K562 (cell line): Measurements from ENCODE around the gene NTSR2. TPM values are rescaled to one million over a fixed set of nuclear protein-coding genes. Genes with fewer than 3 reads are reported as not detected.

Source experiments
- ATAC-seq: fragments of 200-7000 bp; cut with Tn5 transposase; 3 replicates; pipeline ENCODE4 v1.9.1; 2020; ENCODE audit warnings: moderate library complexity
- BruUV-seq: library from RNA; stranded (reverse); fragments of 400-500 nt; replicated peaks from 2 replicates; lab custom pipeline; 2021; lab: Mats Ljungman, UMichigan
- CTCF ChIA-PET: fragments of 300-600 bp; formaldehyde crosslinking; extraction: SDS; loops from one replicate; lab custom pipeline; 2021; ENCODE audit warnings: low intra/inter-chr PET ratio; lab: Yijun Ruan, JAX
- POLR2A ChIA-PET: fragments of 300-600, 350-650 bp; sonication (Branson Sonifier 250); formaldehyde crosslinking; extraction: SDS; loops from one replicate; lab custom pipeline; 2021; ENCODE audit warnings: antibody characterized with exemption, inconsistent platforms; lab: Yijun Ruan, JAX
- DNase-seq, 4 experiments: peaks; one replicate each; pipeline versions ENCODE4 v3.0.0 to v3.0.0-alpha.2; 2011 to 2018; ENCODE audit warnings: low spot score in 3 of 4, mixed read lengths in 3 of 4; ENCODE audit errors: extremely low read depth in 1 of 4
- FAIRE-seq: peaks from 2 replicates; lab custom pipeline; 2011; peaks lifted over from hg19 to GRCh38; lab: Jason Lieb, UNC
- H2AFZ ChIP-seq: 2 replicates; pipeline ENCODE4 v1.6.0; 2011; ENCODE audit warnings: low read depth, low read length, control low read depth, inconsistent platforms
- H3K27ac ChIP-seq: fragments of 200-600 bp; 3 replicates; pipeline ENCODE4 v1.8.0; 2011; ENCODE audit warnings: low read depth, mild to moderate bottlenecking, control low read depth, inconsistent platforms, low read length, moderate library complexity, mixed read lengths; ENCODE audit errors: extremely low read depth
- H3K27me3 ChIP-seq, 2 experiments: fragments of 300-600 bp in 1 of 2; 2 replicates in 1 of 2; 3 replicates in 1 of 2; pipeline versions ENCODE4 v1.6.0 to v1.8.0; 2011; ENCODE audit warnings: inconsistent platforms in 2 of 2, low read length in 2 of 2, mild to moderate bottlenecking in 1 of 2, mixed read lengths in 1 of 2, moderate library complexity in 1 of 2; ENCODE audit not compliant: control insufficient read depth in 2 of 2, insufficient read depth in 2 of 2
- H3K36me3 ChIP-seq: fragments of 300-600 bp; 3 replicates; pipeline ENCODE4 v1.8.0; 2011; ENCODE audit warnings: mild to moderate bottlenecking, low read length, inconsistent platforms; ENCODE audit not compliant: control insufficient read depth, insufficient read depth
- H3K4me1 ChIP-seq, 2 experiments: fragments of 200-600 bp in 1 of 2; replicated peaks in 1 of 2; 2 replicates in 1 of 2; 3 replicates in 1 of 2; pipeline versions ENCODE4 v1.5.1 to v1.8.0; 2011; ENCODE audit warnings: inconsistent platforms in 2 of 2, low read length in 2 of 2, mild to moderate bottlenecking in 1 of 2, mixed read lengths in 1 of 2, moderate library complexity in 1 of 2; ENCODE audit not compliant: control insufficient read depth in 2 of 2, insufficient read depth in 2 of 2
- H3K4me2 ChIP-seq: 2 replicates; pipeline ENCODE4 v1.6.1; 2011; ENCODE audit warnings: low read length, control low read depth, inconsistent platforms, mixed read lengths; ENCODE audit not compliant: insufficient read depth
- H3K4me3 ChIP-seq: fragments of 200-600 bp; sonication (generic), shearing (Covaris generic); 2 replicates; pipeline ENCODE4 v1.5.1; 2016; ENCODE audit warnings: control low read depth, inconsistent platforms
- H3K79me2 ChIP-seq: fragments of 200-600 bp; 3 replicates; pipeline ENCODE4 v1.8.0; 2011; ENCODE audit warnings: low read length, inconsistent platforms; ENCODE audit not compliant: control insufficient read depth, insufficient read depth
- H3K9ac ChIP-seq, 2 experiments: 2 replicates each; pipeline versions ENCODE4 v1.6.0 to v1.6.1; 2011; ENCODE audit warnings: low read depth in 2 of 2, low read length in 2 of 2, control low read depth in 1 of 2, inconsistent platforms in 1 of 2, mild to moderate bottlenecking in 1 of 2, mixed read lengths in 1 of 2; ENCODE audit not compliant: insufficient read depth in 1 of 2
- H3K9me1 ChIP-seq: one replicate; pipeline ENCODE4 v1.6.0; 2011; ENCODE audit warnings: inconsistent platforms, mild to moderate bottlenecking, low read length, moderate library complexity; ENCODE audit not compliant: control insufficient read depth, insufficient read depth
- H3K9me3 ChIP-seq: replicated peaks from 2 replicates; pipeline ENCODE4 v1.5.1; 2011; ENCODE audit warnings: low read depth, low read length, inconsistent platforms; ENCODE audit not compliant: control insufficient read depth, insufficient read depth
- H4K20me1 ChIP-seq: replicated peaks from 2 replicates; pipeline ENCODE4 v1.6.1; 2011; ENCODE audit warnings: low read length, inconsistent platforms, mixed read lengths; ENCODE audit not compliant: control insufficient read depth, insufficient read depth
- HDAC1 ChIP-seq, 2 experiments: fragments of 450-650 bp; IDR thresholded peaks; 2 replicates each; pipeline ENCODE4 v1.6.1; 2016 to 2017; ENCODE audit warnings: inconsistent platforms in 1 of 2, mild to moderate bottlenecking in 1 of 2, moderate library complexity in 1 of 2
- HEY1 ChIP-seq: fragments of 250-450 bp; sonication (Bioruptor Pico); IDR thresholded peaks from 2 replicates; pipeline ENCODE4 v1.5.0; 2020; ENCODE audit warnings: mild to moderate bottlenecking, moderate library complexity, borderline replicate concordance
- HOMEZ ChIP-seq: fragments of 250-450 bp; sonication (Bioruptor Pico); IDR thresholded peaks from 2 replicates; pipeline ENCODE4 v1.4.0; 2020; ENCODE audit warnings: mild to moderate bottlenecking, moderate library complexity
- REST ChIP-seq, 2 experiments: fragments of 450-650 bp; formaldehyde crosslinking in 1 of 2; IDR thresholded peaks; 2 replicates each; pipeline versions ENCODE4 v1.4.0 to v1.6.1; 2014 to 2020; ENCODE audit warnings: mild to moderate bottlenecking in 2 of 2, borderline replicate concordance in 1 of 2, low read depth in 1 of 2
- ZNF232 ChIP-seq: sonication (generic); formaldehyde crosslinking; IDR thresholded peaks from 2 replicates; pipeline ENCODE4 v1.8.0; 2022; ENCODE audit warnings: mild to moderate bottlenecking, missing genetic modification reagents
- WGBS: fragments of 100-300 bp; shearing (Covaris generic); methylation state at CpG from one replicate; pipeline ENCODE4 v1.1.6; 2016; ENCODE audit warnings: low coverage, mixed read lengths; ENCODE audit not compliant: insufficient coverage; ENCODE audit errors: missing lambda C conversion rate; 5-methylcytosine and 5-hydroxymethylcytosine counted together
- in situ Hi-C: fragments of 300-500 bp; cut with MboI; formaldehyde crosslinking; loops from 4 replicates; pipeline ENCODE4 v1.15.0; 2018; ENCODE audit warnings: inconsistent platforms, mixed read lengths
- intact Hi-C: fragments of 100-400 bp; cut with micrococcal nuclease; formaldehyde crosslinking; loops from 2 replicates; pipeline ENCODE4 v1.14.2; 2022
- polyA plus RNA-seq, 8 experiments: library from polyadenylated mRNA; depleted of rRNA in 4 of 8; stranded (reverse) in 5 of 8; unstranded in 3 of 8; fragments of >200 nt; fragmentation: Nextera tagmentation in 2 of 8; fragmentation: Illumina TruSeq in 1 of 8; extraction: Ambion mirVana in 2 of 8; extraction: Trizol in 1 of 8; gene quantifications; 2 replicates each; pipeline versions ENCODE4 v1.2.1 to v1.2.3, GENCODE V29; 2011 to 2014; ENCODE audit warnings: inconsistent platforms in 1 of 8, missing spikeins in 1 of 8
- total RNA-seq, 7 experiments: library from RNA; depleted of rRNA in 6 of 7; stranded (reverse); fragments of >200 nt in 6 of 7; fragmentation: Illumina TruSeq in 2 of 7; extraction: Trizol in 2 of 7; gene quantifications; 2 replicates each; pipeline versions ENCODE4 v1.2.1 to v1.2.3, GENCODE V29; 2011 to 2021; ENCODE audit warnings: low replicate concordance in 1 of 7

The NTSR2 gene
- total and polyA plus RNA-seq, 9 of the 15 experiments (the other 6 are each of a cell fraction or from before 2014, with no cell fraction given) = not detected

GRCh38 chr2:11615209-11615608, 54.8 kb downstream of the NTSR2 start:
- Histone ChIP-seq H3K9me3 (no peaks in the 10 kb centered on the region), H3K4me3 (no peak overlapping the region), H3K4me2 (no peak overlapping the region), H3K9ac (no peak overlapping the region), H3K27me3 (peaks cover 66 to 94% of the 10 kb centered on the region in 2 experiments), H3K9me1 (no peaks in the 10 kb centered on the region), H3K79me2 (no peaks in the 10 kb centered on the region), H2AFZ (no peak overlapping the region), H3K4me1 (peaks cover 0 to 15% of the 10 kb centered on the region in 2 experiments; a peak in 2 of 5 replicates), H4K20me1 (peaks cover 14% of the 10 kb centered on the region; the same call in 1 of the 2 replicates), H3K27ac (no peak overlapping the region), H3K36me3 (no peaks in the 10 kb centered on the region)
- ChIA-PET POLR2A (no interaction called here), CTCF (no interaction called here)
- in situ Hi-C loops = no loop called here
- WGBS = 0% methylated on average over 3 of the region's 3 CpGs
- intact Hi-C loops = no loop called here
- FAIRE-seq (no peak), DNase-seq (no peak), ATAC-seq (no peak)
- TF ChIP-seq ZNF232 (CRISPR knock-in tag) = no peak
- no peak for TF ChIP-seq HDAC1 (IDR thresholded peaks at IDR 0.05)
- peak; percentile 51 for TF ChIP-seq REST (IDR thresholded peaks at IDR 0.05; ENCODE audit: borderline replicate concordance)
- TF ChIP-seq REST (CRISPR knock-in tag; IDR thresholded peaks at IDR 0.05; ENCODE audit: low read depth) = no peak
- no peak for TF ChIP-seq HEY1
- TF ChIP-seq HOMEZ (CRISPR knock-in tag) = no peak
- BruUV-seq = no TSS peak
